GM18870 (cell line): ENCODE measurements around the gene NFATC2.

ENCODE experiments used
- ATAC-seq: cut with Tn5 transposase; IDR thresholded peaks from one replicate; pipeline ENCODE4 v1.9.1; 2021; ENCODE audit warnings: moderate library complexity; ENCODE audit not compliant: unreplicated experiment

The NFATC2 gene

DNA sequence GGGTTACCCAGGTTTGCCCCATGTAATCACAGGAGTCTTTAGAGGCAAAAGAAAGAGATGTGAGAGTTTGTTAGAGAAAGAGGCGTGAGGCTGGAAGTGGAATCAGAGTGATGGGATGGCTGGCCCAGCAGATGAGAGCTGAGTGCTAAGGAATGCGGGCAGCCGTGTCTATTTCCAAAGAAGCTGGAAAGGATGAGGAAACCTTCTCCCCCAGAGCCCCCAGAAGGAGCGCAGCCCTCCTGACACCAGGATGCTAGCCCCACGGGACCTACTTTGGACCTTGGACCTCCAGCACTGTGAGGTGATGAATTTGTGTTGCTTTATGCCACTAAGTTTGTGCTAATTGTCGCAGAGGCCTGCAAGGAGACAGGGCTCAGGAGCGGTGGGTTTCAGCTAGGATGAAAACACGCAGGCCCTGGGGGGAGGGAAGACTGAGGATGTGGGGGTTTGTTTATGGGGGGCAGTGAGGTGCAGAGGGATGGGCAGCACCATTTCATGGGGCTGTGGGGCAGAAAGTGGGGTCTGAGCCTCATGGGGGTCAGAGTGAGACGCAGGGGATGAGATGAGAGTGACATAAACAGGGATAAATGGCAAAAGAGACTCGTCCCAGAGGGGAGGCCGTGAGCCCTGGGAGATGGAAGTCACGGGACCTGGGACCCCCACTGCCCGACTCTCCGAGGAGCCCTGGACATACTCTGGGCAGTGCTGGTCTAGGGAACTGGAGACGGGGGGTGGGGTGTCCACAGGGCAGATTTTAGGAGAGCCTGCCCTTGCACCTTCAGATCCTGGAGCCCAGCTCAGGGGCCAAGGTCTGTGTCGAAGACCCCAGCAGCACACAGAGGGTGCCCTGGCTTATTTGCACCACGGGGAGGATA lies 160.2 kb downstream of the NFATC2 start:
- ATAC-seq: no peak

DNA sequence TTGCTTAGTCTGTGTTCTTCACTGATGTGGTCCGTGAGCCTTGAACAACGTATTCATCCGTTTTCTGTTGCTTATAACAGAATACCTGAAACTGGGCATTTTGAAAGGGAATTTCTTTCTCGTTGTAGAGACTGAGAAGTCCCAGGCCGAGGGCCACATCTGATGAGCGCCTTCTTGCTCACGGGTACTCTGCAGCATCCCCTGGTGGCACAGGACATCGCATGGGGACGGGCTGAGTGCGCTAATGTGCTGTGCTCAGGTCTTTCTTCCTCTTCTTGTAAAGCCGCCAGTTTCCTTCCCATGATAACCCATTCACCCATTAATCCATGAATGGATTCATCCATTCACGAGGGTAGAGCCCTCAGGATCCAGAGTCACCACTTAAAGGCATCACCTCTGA lies 161.0 kb downstream of the NFATC2 start:
- ATAC-seq: no peak

DNA sequence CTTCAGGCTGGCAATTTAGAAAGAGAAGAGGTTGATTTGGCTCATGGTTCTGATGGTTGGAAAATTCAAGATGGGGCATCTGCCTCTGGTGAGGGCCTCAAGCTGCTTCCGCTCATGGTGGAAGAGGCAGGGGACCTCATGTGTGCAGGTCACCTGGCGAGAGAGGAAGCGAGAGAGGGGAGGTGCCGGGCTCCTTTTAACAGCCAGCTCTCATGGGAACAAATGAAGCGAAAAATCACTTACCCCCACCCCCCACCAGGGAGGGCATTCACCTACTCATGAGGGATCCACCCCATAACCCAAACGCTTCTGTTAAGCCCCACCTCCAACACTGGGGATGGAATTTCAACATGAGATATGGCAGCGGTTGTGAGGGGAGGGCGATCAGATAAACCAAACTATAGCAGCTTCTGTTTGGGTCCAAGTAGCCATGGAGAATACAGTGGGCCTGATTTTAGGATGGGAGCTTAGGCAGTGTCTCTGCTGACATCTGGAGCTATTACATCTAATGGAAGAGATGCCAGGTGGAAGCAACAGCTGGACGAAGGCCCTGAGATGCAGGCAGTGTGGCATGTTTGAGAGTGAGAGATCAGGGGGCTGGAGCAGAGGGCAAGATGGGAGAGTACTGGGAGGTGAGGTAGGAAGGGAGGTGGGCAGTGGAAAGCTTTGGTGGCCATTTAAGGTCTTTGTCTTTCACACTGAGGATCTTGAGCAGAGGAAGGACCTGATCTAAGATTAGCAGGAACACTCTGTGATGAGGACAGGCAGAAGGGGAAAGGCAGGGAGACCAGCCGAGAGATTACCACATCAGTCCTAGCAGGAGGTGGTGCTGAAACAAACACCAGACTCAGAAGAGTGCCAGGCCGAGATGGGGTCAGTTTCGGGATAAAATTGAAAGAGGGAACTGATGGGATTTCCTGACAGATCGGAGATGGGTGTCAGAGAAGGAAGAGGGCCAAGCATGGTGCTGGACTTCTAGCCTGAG lies 161.8 kb downstream of the NFATC2 start:
- ATAC-seq: no peak

DNA sequence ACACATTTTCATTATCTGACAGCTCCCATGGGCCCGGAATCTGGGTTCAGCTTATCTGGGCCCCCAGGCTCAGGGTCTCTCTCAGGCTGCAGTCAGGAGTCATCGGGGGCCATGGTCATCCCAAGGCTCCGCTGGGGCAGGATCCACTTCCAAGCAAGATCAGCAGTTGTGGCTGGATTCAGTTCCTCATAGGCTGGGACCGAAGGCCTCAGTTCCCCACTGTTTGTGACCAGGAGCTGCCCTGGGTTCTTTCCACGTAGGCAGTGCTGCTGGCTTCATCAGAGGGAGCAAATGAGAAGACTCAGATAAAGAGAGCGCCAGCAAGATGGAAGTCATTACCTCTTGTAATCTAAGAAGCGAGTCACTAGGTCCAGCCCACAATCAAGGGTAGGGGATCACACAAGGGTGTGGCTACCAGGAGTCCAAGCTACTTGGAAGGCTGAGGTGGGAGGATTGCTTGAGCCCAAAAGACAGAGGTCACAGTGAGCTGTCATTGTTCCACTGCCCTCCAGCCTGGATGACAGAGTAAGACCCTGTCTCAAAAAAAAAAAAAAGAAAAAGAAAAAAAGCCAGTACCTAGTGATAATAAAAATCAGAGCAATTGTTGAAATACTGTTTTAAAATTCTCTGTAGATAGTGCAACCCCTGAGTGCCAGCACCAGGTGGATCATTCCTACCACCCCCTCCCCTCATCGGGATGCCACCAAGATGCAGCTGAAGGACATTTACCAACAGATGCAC lies 162.7 kb downstream of the NFATC2 start:
- no peak for ATAC-seq

DNA sequence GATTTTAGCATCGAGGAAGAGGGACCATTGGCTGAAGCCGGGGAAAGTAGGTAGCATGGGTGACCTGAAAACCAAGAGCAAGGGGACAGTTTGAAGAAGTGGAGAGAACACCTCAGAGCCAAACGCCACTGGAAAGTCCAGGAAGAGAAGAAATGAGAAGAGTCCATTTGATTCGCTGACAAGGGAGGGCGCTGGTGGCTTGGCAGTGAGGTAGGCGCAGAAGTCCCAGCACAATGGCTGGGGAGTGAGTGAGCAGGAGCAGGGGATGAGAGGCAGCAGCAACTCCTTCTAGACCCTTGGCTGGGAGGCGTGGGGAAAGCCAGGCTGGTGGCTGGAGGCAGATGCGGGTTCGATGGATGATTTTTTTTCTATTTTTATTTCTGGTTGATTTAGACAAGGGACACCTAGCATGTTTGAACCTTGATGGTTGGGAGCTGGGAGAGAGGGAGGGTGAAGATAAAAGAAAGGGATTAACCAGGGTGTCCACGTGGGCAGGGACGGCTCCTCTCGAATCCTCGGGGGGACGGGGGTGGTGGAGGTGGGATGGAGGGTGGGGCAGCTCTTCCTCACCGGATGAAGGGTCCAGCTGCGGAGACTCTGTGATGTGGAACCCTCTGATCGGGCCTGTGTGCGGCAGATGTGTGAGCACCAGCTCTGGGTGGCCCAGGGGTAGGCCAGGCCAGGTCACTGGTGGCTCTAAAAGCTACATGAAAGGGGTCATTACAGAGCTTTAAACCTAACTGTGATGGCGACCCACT lies 164.2 kb downstream of the NFATC2 start:
- ATAC-seq: no peak

DNA sequence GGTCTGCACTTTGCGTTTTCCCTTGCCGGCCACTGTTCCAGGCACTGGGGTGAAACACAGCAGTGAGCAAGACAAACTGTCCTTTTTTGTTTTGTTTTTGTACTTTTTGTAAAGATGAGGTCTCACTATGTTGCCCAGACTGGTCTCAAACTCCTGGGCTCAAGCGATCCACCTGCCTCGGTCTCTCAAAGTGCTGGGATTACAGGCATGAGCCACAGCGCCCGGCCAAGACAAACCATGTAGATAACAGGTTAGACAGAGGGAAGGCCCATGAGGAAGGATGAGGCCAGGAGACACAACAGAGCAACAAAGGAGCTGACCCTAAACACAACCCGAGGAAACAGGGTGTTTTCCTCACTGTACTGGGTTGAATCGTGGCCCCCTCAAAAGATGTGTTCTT lies 165.4 kb downstream of the NFATC2 start:
- ATAC-seq: no peak

DNA sequence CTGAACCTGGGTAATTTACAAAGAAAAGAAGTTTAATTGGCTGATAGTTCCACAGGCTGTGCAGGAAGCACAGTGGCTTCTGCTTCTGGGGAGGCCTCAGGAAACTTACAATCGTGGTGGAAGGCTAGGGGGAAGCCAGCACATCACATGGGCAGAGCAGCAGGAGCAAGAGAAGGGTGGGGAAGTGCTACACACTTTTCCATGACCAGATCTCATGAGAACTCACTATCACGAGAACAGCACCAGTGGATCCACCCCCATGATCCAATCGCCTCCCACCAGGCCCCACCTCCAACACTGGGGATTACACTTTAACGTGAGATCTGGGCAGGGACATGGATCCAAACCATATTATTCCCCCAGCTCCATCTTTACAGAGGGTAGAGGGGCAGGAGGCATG lies 166.4 kb downstream of the NFATC2 start:
- no peak for ATAC-seq

DNA sequence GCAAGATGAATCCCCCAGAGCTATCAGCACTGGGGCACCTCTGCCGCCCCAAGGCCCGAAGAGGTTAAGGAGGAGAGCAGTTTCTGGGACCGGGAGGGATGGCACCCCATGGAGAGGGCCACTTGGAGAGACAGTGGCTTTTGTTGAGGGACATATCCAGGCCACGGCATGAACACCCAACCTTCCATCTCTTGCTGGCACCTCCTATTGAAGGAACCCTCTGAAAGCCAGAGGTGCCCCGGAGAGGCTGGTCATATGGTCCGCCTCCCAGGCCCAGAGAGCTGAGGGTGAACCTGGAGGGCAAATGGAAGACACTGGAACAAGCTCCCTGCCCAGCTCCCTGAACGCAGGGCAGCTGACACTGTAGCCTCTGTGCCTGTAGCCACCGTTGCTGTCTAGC lies 167.0 kb downstream of the NFATC2 start:
- no peak for ATAC-seq

DNA sequence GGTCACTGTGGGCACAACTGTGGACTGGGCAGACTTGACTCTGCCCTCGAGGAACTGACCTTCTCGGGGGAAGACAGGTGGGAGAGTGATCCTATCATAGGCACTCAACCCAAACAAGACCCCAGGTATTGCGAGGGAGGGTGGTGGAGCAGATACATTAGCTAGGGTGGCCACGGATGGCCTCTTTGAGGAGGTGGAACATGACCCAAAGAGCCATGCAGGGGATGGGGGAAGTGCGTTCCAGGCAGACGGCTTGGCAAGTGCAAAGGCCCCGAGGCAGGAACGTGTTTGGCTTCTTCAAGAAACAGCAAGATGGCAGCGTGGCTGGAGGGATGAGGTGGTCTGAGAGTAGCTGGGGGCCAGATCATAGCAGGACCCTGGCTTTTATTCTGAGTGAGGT lies 167.6 kb downstream of the NFATC2 start:
- no peak for ATAC-seq

DNA sequence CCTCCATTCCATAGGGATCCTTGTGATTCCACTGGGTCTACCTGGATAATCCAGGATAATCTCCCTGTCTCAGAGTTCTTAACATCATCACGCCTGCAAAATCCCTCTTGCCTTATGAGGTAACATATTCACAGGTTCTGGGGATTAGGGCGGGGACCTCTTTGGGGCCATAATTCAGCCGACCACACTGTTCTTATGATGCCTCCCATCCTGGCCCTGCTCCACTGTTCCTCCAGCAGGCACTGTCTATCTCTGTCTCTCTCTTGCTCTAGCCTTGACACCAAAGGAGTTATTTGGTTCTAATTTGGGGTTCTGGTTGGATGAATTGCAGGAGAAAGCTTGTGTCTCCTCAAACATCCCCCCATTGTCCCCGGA lies 168.1 kb downstream of the NFATC2 start:
- no peak for ATAC-seq

DNA sequence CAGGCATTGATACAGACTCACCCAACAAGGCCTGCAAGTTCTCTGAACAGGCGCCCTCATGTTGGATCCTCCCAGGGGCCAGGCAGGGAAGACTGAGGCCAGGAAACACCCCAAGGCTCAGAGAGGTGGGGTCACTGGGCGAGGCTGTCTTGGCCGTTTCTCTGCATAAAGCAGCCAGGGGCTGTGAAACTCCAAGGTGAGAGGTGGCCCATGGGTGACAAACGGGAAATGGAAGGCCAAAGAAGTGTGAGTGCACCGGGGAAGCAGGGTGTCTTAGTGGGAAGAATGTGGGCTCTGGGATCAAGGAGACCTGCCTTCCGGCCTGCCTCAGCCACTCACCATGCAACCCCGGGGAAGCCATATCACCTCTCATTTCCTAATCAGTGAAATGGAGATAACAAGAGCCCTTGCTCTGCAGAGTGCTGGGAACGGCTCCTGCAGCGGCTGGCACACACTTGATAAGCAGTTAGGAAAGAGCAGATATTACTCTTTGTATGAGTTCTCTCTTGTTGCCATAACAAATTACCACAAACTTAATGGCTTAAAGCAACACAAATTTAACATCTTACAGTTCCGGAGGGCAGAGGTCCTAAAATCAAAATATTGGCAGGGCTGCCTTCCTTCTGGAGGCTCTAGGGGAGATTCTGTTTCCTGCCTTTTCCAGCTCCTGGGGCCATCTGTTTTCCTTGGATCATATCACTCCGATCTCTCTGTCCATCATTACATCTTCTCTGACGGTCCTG lies 168.6 kb downstream of the NFATC2 start:
- no peak for ATAC-seq

DNA sequence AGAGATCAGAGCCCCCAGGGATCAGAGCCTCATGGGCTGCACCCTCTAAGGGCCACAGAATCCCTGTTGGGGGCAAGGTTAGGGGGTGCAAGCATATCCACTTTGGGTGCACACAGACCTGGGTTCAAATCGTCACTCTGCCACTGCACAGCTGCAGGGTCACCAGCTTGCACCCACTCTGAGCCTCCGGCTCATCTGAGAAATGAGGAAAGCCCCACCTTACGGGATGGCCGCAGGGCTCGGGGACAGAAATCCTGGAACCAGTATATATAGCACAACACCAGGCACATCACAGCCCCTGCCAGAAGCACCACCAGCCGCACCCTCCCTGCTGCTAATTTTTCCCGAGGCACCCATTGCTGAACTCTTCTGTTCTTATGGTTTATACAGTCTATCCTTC lies 169.6 kb downstream of the NFATC2 start:
- ATAC-seq: no peak

DNA sequence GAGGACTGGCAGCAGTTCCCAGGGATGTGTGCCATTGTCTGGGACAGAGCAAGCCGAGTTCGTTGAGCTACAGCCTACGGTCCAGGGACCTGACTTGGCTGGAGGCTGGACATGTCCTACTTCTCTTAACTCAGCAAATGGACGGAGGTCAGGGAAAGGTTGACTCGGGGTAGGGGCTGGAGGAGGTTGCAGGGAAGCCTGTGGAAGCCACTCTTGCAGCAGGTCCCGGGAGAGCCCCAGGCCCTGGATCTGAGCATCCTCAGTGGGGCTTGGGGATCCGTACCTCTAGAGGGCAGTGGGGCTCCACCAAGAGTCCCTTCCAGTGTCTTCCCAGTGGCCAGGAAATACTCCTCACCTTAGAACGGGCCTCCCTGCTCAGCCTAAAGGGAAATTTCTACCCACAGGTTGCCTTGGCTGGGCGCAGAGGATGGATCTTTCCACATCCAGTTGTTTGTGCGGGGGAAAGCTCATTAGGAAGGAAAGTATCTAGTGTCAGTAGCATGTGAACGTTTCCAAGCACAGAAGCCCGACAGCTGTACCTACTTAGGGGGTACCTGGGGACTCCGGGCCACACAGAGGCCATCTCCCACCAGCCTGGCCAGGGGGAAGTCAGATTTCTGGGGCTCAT lies 170.2 kb downstream of the NFATC2 start:
- ATAC-seq: no peak

DNA sequence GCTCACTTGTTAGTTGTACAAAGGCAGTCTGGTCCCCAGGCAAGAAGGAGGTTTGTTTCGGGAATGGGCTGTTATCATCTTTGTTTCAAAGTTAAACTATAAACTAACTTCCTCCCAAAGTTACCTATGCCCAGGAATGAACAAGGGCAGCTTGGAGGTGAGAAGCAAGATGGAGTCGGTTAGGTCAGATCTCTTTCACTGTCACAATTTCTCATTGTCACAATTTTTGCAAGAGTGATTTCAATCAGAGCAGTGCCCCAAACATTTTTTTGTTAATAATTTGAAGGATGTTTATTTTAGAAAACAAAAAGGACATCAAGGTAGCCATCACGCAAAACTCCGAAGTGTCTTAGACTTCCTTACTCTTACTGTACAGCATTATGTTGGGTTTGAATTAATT lies 170.8 kb downstream of the NFATC2 start:
- no peak for ATAC-seq

DNA sequence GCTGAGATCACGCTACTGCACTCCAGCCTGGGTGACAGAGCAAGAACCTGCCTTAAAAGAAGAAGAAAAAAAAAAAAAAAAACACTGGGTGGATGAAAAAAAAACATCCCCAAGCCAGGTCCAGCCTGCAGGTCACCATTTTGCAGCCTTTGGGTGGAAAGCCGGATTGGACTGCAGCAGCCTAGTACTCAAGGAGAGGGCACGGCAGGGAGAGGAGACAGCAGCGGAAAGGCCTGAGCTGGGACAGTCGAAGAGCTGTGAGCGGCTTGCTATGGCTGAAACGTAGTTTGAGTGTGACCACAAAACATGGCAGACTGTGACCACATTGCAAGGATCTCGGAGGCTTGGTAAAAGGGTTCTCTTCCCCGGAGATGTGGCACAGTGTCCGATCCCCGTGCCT lies 173.0 kb downstream of the NFATC2 start:
- ATAC-seq: no peak

DNA sequence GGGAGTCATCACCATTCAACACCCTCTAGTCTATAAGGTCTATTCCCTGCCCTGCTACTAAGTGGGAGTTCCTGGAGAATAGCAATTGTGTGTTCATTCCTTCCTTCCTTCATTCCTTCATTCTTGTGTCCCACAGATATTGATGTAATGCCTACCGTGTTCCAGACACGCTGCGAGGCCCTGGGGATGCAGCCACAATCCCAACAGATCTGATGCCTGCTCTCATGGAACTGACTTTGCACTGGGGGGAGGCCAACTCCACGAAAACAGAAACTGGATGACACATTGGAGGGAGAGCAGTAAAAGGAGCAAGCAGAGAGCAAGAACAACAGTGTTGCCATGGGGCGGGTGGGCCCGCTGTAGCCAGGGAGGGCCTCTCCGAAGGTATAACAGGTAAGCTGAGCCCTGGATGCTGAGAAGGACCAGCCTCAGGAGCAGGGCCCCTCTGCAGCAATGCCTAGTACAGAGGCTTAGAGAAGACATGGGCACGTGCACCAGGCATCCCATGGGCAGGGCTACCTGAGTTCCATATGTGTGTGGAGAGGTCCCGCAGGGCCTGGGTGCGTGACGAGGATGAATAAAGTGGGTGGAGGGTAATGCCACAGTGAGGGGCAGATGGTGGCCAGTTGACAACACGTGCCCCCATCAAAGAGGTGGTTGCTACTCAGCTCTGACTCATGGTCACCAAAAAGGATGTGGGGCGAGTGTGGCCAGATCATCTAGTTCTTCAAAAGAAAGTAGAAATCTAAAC lies 173.9 kb downstream of the NFATC2 start:
- no peak for ATAC-seq

DNA sequence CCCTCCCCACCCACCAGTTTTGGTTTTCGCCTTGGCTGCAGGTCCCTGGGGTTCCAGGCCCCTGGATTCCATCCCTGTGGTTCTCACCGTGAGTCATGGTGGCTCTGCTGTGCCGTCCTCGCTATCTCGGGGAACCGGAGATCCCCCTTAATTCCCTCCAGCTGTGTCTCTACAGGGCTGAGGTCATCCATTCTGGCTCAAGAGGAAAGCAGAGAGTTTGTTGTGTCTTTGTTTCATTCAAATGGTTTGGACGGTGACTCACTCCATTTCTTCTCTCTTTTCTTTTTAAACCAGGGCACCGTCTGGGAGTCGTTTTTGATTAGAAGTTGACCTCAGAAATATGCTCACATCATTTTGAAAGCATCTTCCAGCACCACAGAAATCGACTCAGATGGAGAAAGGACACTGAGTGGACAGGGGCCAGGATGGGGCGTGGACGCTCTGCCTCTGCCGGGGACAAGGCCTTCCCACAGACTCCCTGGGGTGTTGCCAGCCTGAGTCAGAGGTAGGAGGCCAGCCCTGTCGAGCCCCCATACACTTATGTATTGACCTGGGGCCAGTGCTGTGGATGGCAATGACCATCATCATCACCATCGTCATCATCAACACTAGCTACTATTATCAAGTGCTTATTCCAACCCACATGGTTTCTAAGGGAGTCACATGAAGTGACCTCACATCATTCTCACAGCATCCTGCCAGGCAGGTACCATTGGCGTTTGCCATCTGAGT lies 176.2 kb downstream of the NFATC2 start:
- ATAC-seq: no peak

DNA sequence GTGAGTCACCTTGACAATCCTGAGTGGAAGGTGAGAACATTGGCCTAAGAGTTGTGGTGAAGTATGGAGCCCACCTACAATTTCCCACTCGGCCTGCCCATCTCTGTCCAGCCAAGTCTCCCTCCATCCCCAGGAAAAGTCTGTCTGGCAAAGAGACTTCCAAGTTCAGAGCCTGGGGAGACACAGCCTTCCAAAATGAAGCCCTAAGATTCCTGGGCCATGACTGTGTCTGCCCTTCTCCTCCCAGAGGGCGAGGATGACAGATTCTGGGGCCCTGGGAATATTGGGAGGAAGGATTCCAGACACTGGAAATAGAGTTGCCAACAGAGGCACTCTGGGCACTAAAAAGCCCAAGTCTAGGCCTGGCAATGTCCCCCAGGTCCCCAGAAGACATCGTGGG lies 176.8 kb downstream of the NFATC2 start:
- ATAC-seq: no peak
